Fibroblast of skin of abdomen (primary cell): ENCODE measurements around the gene NCS1.
"Not testable (repeated sequence)": the region's sequence is repeated elsewhere in the genome, so short reads cannot be mapped to it uniquely, and the experiment has no call there.

Experiments
- DNase-seq: peaks from one replicate; pipeline ENCODE4 v3.0.0-alpha.2; 2013

The NCS1 gene

GRCh38 chr9:130240410-130241197 lies 68.4 kb downstream of the NCS1 start:
- peak; percentile 59 for DNase-seq

- no peak for DNase-seq
Measured at GRCh38 chr9:130241198-130241535, 69.0 kb downstream of the NCS1 start.

GRCh38 chr9:130242270-130243014 lies 70.2 kb downstream of the NCS1 start:
- DNase-seq = no peak

GRCh38 chr9:130243015-130243881 lies 71.0 kb downstream of the NCS1 start:
- DNase-seq = peak; percentile 40

GRCh38 chr9:130243882-130244170 lies 71.6 kb downstream of the NCS1 start:
- DNase-seq = no peak

- no peak for DNase-seq
Measured at GRCh38 chr9:130244548-130245165, 72.5 kb downstream of the NCS1 start.

- no peak for DNase-seq
Measured at GRCh38 chr9:130245474-130245873, 73.3 kb downstream of the NCS1 start.

- no peak for DNase-seq
Measured at GRCh38 chr9:130246126-130246525, 73.9 kb downstream of the NCS1 start.

GRCh38 chr9:130254747-130255630 lies 82.8 kb downstream of the NCS1 start:
- DNase-seq = peak; percentile 16

GRCh38 chr9:130255631-130256134 lies 83.5 kb downstream of the NCS1 start:
- no peak for DNase-seq

GRCh38 chr9:130256644-130257043 lies 84.4 kb downstream of the NCS1 start:
- DNase-seq = no peak

GRCh38 chr9:130258137-130258536 lies 85.9 kb downstream of the NCS1 start:
- not testable (repeated sequence) for DNase-seq

GRCh38 chr9:130259044-130259443 lies 86.8 kb downstream of the NCS1 start:
- no peak for DNase-seq

GRCh38 chr9:130260816-130261765 lies 88.9 kb downstream of the NCS1 start:
- DNase-seq = no peak

- no peak for DNase-seq
Measured at GRCh38 chr9:130262061-130262745, 90.0 kb downstream of the NCS1 start.

GRCh38 chr9:130262771-130263170 lies 90.6 kb downstream of the NCS1 start:
- DNase-seq = no peak

- DNase-seq = no peak
Measured at GRCh38 chr9:130263601-130264413, 91.6 kb downstream of the NCS1 start.

GRCh38 chr9:130264414-130265350 lies 92.5 kb downstream of the NCS1 start:
- no peak for DNase-seq
